GM21360 (cell line): ENCODE measurements around the gene BCAR3.
A peak's percentile ranks its signal among the peaks of the same experiment; 100 is the strongest.
"Not testable (repeated sequence)": the region's sequence is repeated elsewhere in the genome, so short reads cannot be mapped to it uniquely, and the experiment has no call there.

ENCODE experiments used
- ATAC-seq: cut with Tn5 transposase; IDR thresholded peaks from one replicate; pipeline ENCODE4 v1.9.1; 2021; ENCODE audit warnings: mild to moderate bottlenecking, moderate library complexity; ENCODE audit not compliant: unreplicated experiment

The BCAR3 gene

DNA sequence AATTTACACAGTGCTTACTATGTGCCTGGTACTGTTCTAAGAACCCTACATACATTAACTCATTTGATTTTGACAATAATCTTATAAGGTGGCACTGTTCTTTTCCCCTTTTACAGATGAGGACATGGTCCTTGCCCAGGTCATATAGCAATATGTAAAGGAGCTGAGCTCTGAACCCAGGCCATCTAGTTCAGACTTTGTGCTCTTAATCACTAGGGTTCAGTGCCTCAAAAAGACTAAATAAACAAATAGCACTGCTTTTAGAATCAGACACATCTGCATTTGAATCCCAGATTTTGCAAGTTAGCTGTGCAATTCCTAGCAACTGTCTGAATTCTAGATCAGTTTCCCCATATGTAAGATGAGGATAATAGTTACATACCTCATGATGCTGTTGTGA lies 8.7 kb upstream of the BCAR3 start:
- ATAC-seq = no peak

- ATAC-seq = no peak
Observed at GRCh38 chr1:93689521-93690223, 8.0 kb upstream of the BCAR3 start.

- ATAC-seq = no peak
Observed at GRCh38 chr1:93687542-93687941, 5.9 kb upstream of the BCAR3 start.

DNA sequence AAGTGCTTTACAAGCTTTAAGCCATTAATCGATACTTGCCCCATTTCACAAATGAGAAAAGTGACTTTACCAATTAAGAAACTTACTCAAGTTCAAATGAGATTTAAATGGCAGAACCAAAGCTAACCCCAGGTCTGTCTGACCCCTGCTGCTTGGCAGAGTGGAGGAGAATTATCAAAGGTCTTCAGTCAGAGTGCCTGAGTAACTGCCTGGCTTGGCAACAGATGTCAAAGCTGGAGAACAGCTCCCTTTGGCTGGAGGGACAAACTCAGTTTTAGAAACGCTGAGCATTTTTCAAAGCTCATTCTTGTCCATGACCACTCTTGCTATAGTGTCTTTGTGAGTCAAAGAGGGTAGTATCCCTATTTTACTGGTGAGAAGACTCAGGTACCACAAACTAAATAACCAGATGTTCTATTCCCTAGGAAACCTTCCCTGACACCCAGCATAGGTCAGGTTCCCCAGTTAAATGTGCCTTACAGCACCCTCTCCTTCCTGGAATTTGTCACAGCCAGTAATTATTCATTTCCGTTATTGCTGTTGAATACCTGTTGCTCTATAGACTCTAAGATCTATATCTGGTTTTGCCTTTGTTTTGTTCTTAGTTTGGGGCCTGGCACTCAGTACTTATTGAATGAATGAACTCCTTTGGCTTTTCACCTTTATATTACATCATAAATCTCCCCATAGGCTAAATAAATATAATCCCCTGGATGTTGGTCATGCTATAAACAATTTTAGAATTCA lies 5.0 kb upstream of the BCAR3 start:
- no peak for ATAC-seq

GRCh38 chr1:93685918-93686317 lies 4.3 kb upstream of the BCAR3 start:
- ATAC-seq = no peak

DNA sequence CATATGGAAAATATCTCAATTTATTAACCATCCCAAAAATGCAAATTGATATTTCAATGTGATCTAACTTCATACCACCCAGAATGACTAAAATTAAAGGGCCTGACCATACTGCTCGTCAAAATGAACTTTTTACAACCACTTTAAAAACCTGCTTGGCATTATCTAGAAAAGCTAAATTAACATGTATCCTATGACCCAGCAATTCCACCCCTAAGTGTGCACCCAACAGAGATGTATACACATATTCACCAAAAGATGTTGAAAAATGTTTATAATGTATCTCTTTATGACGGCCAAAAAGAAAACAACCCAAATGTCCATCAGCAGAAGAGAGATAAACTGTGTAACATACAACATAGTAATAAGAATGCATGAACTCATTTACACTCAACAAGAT lies 1.6 kb upstream of the BCAR3 start:
- ATAC-seq = no peak

GRCh38 chr1:93681989-93682412 lies 364 bp upstream of the BCAR3 start:
- no peak for ATAC-seq

DNA sequence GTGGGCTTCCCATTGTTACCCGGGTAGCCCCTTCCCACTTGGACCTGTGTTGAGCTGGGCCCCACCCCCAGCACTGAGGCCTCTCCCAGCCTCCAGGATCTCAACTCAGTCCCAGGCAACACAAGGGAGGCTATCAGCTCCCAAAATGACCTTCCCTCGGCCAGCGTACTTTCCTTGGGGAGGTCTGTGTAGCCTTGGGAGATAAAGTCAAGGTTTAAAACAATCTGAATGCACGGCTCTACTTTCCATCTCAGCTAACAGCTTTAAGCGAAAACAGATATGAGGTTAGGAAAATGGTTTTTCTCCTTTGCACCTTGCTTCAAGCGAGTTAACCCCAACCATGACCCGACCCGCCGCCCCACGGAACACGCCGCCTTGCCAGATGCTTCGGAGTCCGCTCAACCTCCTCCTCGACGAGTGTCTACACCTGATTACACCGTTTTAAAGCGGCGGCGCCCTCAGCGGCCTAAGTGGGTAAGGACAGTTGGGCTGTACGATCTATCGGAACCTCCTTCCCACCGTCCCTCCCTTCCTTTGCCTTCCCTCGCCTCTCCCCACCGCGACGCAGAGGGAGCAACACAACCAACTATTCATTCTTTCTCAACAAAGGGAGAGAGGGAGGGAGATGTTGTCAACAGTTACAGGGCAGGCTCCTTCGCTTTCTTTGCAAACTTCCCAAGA lies 1.1 kb downstream of the BCAR3 start:
- ATAC-seq = peak; percentile 63

- no peak for ATAC-seq
Observed at GRCh38 chr1:93680076-93680419, 1.6 kb downstream of the BCAR3 start.

GRCh38 chr1:93679546-93679945 lies 2.1 kb downstream of the BCAR3 start:
- no peak for ATAC-seq

GRCh38 chr1:93678946-93679480 lies 2.6 kb downstream of the BCAR3 start:
- no peak for ATAC-seq

GRCh38 chr1:93678491-93678890 lies 3.1 kb downstream of the BCAR3 start:
- ATAC-seq = no peak

DNA sequence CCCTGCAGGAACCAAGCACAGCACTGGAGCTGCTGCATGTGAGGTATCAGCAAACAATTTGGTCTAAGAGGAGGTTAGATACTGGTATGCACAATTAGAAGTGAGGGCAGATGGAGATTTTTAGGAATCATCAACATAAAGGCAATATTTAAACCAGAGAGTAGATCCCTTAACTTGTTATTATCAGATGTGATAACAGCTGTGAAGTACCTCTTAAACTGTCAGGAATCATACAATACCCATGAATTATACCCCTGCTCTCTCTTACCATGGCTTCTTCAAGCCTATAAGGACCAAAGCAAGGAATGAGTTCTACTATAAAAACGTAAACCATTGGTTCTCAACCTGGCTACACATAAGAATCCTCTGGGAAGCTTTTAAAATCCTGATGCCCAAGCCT lies 3.9 kb downstream of the BCAR3 start:
- no peak for ATAC-seq

- no peak for ATAC-seq
Observed at GRCh38 chr1:93676427-93676826, 5.2 kb downstream of the BCAR3 start.

DNA sequence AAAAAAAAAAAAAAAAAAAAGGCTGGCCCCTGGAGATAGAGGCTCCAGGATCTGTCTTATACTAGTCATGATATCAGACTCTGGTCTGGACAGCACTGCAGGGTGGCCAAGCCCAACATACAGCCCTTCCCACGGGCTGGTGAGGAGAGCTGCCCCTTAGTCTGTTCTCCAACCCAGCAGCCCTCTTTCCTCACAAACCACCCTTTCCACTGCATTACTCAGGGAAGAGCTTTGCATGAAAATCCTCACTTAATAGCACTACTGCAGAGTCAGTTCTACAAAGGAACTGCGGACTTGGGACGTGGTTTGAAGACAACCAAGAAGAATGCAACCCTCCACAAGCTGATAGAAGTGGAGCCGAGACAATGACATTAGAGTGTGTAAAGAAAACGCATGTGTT lies 5.7 kb downstream of the BCAR3 start:
- no peak for ATAC-seq

GRCh38 chr1:93675271-93675670 lies 6.4 kb downstream of the BCAR3 start:
- ATAC-seq = no peak

GRCh38 chr1:93674071-93674470 lies 7.6 kb downstream of the BCAR3 start:
- ATAC-seq = not testable (repeated sequence)

DNA sequence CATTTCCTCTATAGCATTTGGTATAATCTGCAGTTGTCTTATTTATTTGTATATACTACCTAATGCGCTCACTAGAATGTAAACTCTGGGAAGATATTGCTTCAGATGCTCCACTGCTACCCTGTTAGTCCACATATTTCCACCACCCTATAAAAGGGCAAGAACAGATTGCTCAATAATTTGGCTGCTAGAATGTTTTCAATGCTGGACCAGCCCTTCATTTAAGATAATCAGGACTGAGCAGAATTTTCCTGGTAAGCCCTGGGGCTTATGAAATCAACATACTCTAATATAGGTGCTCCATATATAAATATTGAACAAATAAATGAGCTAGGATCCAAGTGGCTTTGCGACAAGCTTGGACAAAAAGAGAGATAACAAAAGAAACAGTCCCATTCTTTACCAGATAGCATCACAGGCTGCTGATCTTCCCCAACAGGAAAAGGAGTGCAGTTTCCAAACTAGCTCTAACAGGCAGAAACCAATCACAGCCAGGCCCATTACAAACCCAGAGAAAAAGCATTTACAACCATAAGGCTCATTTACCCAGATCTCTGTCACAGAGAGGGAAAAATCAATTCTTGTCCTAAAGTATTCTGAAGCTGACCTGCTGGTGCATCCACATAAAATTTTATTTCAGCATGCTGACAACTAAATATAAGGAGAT lies 8.3 kb downstream of the BCAR3 start:
- ATAC-seq = no peak

- no peak for ATAC-seq
Observed at GRCh38 chr1:93672477-93673162, 9.0 kb downstream of the BCAR3 start.

DNA sequence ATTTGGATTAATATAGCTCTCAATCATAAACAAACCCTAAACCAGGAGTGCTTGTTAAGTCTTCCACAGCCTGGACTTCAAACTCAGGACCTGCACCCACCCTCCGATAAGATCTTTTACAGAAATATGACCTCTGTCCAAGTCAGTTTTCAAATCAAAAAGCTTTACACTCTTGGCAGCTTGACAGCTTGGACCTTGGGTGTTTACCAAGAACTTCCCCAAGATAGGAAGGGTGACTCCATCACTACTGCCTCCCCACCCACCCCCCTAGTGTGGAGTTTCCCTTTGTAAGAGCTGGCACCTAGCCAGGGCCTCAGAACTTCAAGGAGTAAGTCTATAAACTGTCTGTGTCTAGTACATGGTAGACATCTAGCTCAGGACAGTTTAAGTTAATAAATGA lies 9.6 kb downstream of the BCAR3 start:
- ATAC-seq = no peak
